ENCODE measurements around the gene POU4F1.

The POU4F1 gene

DNA sequence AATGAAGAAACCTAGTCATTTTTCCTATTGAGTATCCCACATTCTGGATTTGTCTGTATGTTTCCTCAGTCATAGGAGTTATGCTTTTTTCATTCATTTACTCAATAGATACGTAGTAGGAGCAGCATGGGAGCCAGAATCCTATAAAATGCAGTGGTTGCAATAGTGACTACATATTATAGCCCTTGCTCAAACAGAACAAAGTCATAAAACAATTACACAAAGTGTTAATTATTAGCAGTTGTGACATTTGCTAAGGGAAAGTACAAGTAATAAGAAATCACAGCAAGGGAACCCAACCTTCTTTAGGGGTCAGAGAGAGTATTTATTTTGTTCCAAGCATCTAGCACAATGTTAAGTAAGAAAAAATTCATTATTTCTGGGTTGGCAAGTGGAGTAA is 27.7 kb upstream of the POU4F1 start:
- TF ChIP-seq, protein P1, sequence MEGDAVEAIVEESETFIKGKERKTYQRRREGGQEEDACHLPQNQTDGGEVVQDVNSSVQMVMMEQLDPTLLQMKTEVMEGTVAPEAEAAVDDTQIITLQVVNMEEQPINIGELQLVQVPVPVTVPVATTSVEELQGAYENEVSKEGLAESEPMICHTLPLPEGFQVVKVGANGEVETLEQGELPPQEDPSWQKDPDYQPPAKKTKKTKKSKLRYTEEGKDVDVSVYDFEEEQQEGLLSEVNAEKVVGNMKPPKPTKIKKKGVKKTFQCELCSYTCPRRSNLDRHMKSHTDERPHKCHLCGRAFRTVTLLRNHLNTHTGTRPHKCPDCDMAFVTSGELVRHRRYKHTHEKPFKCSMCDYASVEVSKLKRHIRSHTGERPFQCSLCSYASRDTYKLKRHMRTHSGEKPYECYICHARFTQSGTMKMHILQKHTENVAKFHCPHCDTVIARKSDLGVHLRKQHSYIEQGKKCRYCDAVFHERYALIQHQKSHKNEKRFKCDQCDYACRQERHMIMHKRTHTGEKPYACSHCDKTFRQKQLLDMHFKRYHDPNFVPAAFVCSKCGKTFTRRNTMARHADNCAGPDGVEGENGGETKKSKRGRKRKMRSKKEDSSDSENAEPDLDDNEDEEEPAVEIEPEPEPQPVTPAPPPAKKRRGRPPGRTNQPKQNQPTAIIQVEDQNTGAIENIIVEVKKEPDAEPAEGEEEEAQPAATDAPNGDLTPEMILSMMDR (IDR thresholded peaks at IDR 0.05) = no peak

DNA sequence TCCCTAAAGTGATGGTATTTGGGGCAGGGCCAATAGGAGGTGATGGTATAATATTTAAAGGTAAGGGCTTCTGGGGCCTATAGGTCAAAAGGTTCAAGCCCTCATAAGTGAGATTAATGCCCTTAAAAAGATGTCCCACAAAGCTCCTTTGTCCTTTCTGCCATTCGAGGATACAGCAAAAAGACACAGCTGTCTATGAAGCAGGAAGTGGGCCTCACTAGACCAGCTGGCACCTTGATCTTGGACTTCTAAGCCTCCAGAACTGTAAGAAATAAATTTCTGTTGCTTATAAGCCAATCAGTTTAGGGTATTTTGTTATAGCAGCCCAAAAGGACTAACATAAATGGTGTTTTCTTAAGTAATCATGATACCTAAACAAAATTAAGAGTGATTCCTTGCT is 27.2 kb upstream of the POU4F1 start:
- TF ChIP-seq, protein P1 (IDR thresholded peaks at IDR 0.05) = no peak

DNA sequence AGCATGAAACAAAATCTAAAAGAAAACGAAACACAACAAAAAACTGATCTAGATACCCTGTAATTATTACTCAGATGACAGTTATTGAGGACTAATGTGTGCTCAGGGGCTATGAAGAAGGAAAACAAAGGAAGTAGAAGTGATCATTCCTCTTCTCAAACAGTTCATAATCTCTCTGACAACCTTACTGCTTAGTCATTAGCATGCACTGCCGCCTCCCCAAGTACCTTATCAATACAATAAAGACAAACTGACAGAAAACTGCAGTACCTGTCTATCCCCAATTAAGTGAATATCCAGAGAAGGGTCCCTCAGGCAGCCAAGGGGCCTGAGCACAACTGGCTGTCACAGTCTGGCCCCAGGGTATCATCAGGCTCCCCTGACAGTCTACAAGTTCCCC is 22.0 kb upstream of the POU4F1 start:
- TF ChIP-seq, protein P1 (IDR thresholded peaks at IDR 0.05) = no peak

DNA sequence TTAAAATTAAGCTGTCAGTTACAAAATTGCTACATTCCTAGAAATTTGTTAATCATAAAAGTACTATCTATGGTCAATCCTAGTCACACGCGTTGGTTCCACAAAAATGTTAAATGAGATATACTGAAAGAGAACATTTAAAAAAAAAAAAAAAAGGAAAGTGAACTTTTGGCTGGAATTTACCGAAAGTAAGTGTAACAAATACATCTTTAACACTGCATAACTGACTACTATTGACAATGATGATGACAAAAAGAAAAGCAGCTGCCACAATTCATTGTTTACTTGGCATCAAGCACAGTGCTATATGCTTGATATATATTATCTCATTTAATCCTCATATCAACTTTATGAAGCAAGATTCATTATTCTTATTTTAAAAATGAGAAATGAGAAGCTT is 19.8 kb upstream of the POU4F1 start:
- TF ChIP-seq, protein P1 (IDR thresholded peaks at IDR 0.05) = no peak

DNA sequence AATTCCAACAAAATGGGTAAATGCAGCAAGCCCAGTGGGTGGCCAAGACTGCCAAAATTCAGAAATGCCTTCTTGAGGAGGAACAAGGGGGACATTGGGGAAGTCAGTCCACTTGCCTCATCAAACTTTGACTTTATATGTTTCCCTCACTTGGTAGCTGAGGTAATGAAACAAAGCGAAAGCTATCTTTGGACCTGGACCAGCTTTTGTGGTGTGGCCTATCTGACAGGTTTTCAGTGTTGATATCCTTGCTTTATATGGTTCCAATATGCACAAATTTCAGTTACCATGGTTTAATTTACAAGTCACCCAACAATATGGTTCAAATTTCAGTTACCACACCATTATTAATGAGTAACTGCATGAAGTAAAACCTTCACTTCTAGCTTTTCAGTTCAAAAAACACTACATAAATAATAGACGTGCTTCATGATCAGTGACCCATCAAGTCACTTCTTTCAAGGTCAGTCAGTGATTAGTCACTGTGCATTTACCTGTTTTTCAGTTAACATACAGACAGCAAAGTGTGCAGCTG is 17.7 kb upstream of the POU4F1 start:
- TF ChIP-seq, protein P1 (IDR thresholded peaks at IDR 0.05) = no peak

DNA sequence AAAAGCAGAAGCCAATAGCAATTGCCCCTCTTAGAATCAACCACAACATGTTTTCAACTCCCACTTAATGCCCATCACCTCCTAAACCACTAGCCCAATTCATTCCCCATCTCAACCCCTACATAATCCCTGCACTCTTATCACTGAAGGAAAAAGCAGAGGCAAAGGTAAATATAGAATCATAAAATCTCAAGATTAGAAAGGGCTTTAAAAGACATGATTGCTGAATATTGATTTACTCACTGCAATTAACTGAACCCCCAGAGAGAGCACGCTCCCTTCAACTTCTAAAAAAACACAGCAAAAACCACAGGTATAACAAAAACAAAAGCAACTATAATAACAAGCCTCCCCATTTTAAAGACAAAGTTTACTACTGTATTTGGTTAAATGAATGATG is 15.1 kb upstream of the POU4F1 start:
- TF ChIP-seq, protein P1 (IDR thresholded peaks at IDR 0.05) = no peak

DNA sequence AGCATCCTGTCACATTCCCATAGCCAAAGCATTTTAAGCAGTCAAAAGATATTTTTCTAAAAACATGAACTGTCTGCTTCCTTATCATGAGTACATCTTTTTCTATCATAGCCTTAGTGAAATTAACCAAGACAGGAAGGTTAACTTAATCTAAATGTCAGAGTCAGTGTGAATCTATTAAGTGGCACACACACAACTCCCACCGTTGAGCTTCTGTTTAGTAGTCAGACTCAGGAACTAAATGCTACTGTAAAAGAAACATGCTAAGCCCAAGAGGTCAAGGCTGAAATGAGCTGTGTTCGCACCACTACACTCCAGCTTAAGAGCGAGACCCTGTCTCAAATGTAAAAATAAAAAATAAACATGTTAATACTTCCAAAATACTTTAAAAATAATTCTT is 7.7 kb upstream of the POU4F1 start:
- TF ChIP-seq, protein P1 (IDR thresholded peaks at IDR 0.05) = no peak

DNA sequence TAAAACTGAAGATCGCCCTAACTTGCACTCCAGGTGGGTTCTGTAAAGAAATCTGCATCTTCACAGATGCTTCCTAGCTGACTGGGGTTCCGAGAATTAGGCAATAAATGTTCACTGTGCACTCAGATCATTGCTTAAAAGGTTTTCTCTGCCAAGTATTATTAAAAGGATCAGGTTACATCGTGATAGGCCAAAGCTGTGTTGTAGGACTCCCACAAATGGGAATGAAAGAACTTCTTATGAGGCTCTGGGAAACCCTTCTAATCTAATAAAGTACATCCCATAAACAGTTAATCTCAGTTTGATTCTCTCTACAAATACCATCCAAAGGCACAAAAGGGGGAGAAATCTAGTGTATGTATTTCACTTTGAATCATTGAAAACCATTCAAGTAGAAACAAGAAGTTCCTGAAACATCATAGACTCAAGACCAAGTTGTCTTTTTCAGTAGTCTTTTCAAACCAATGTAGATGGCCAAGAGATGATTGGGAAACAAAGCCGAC is 7.1 kb upstream of the POU4F1 start:
- TF ChIP-seq, protein P1 (IDR thresholded peaks at IDR 0.05) = no peak
